HepG2 (cell line): ENCODE results near the gene ATG16L2. TPM values are rescaled to one million over a fixed set of nuclear protein-coding genes. Genes with fewer than 3 reads are reported as not detected.

Experiments used
- ATAC-seq: fragments of 200-7000 bp; cut with Tn5 transposase; 3 replicates; pipeline ENCODE4 v1.9.1; 2020; ENCODE audit warnings: mild to moderate bottlenecking, moderate library complexity
- BruUV-seq: library from RNA; stranded (reverse); fragments of 400-500 nt; replicated peaks from 2 replicates; lab custom pipeline; 2021; lab: Mats Ljungman, UMichigan
- CTCF ChIA-PET: fragments of 300-600 bp; formaldehyde crosslinking; extraction: SDS; loops from one replicate; lab custom pipeline; 2021; ENCODE audit warnings: low total read pairs, inconsistent platforms, low intra/inter-chr PET ratio; lab: Yijun Ruan, JAX
- POLR2A ChIA-PET: fragments of 350-600 bp; sonication (Branson Sonifier 250); formaldehyde crosslinking; loops from one replicate; lab custom pipeline; 2020; ENCODE audit warnings: antibody characterized with exemption, inconsistent platforms; lab: Yijun Ruan, JAX
- DNase-seq: peaks from one replicate; pipeline ENCODE4 v3.0.0-alpha.2; 2015; ENCODE audit warnings: low spot score
- FAIRE-seq: peaks from 3 replicates; lab custom pipeline; 2011; peaks lifted over from hg19 to GRCh38; lab: Jason Lieb, UNC
- H2AFZ ChIP-seq: one replicate; pipeline ENCODE4 v1.6.1; 2011; ENCODE audit warnings: low read length, inconsistent platforms
- H3K27ac ChIP-seq: fragments of 300-600 bp; 3 replicates; pipeline ENCODE4 v1.8.0; 2011; ENCODE audit warnings: mixed run types, mild to moderate bottlenecking, mixed read lengths, low read length, inconsistent platforms; ENCODE audit not compliant: insufficient read depth; ENCODE audit errors: extremely low read length
- H3K27me3 ChIP-seq, 2 experiments: fragments of 200-600 bp in 1 of 2; 2 replicates in 1 of 2; 3 replicates in 1 of 2; pipeline versions ENCODE4 v1.6.0 to v1.8.0; 2011; ENCODE audit warnings: low read length in 2 of 2, mild to moderate bottlenecking in 2 of 2, moderate library complexity in 2 of 2, inconsistent platforms in 1 of 2; ENCODE audit not compliant: insufficient read depth in 2 of 2, control insufficient read depth in 1 of 2
- H3K36me3 ChIP-seq, 2 experiments: fragments of 200-600 bp in 1 of 2; replicated peaks in 1 of 2; 2 replicates in 1 of 2; 3 replicates in 1 of 2; pipeline versions ENCODE4 v1.5.1 to v1.8.0; 2011; ENCODE audit warnings: low read length in 2 of 2, inconsistent platforms in 1 of 2; ENCODE audit not compliant: insufficient read depth in 2 of 2, control insufficient read depth in 1 of 2
- H3K4me1 ChIP-seq: 2 replicates; pipeline ENCODE4 v1.5.1; 2012; ENCODE audit warnings: low read length, inconsistent platforms; ENCODE audit not compliant: insufficient read depth
- H3K4me2 ChIP-seq: 2 replicates; pipeline ENCODE4 v1.6.0; 2011; ENCODE audit warnings: low read depth, low read length, inconsistent platforms
- H3K4me3 ChIP-seq, 3 experiments: fragments of 200-600 bp in 1 of 3; sonication (generic), shearing (Covaris generic) in 1 of 3; replicated peaks in 1 of 3; 2 replicates each; pipeline ENCODE4 v1.5.1; 2011 to 2016; ENCODE audit warnings: low read length in 3 of 3, inconsistent platforms in 2 of 3, low read depth in 2 of 3, mild to moderate bottlenecking in 2 of 3, control low read depth in 1 of 3, mixed read lengths in 1 of 3; ENCODE audit not compliant: insufficient read depth in 1 of 3
- H3K79me2 ChIP-seq: one replicate; pipeline ENCODE4 v1.6.1; 2011; ENCODE audit warnings: low read length, inconsistent platforms; ENCODE audit not compliant: insufficient read depth
- H3K9ac ChIP-seq: 2 replicates; pipeline ENCODE4 v1.6.0; 2011; ENCODE audit warnings: mild to moderate bottlenecking, low read depth, low read length, inconsistent platforms; ENCODE audit not compliant: insufficient read depth
- H3K9me3 ChIP-seq: 2 replicates; pipeline ENCODE4 v1.5.1; 2012; ENCODE audit warnings: mild to moderate bottlenecking, low read length
- H4K20me1 ChIP-seq: 2 replicates; pipeline ENCODE4 v1.6.0; 2011; ENCODE audit warnings: inconsistent platforms, mild to moderate bottlenecking, low read length, moderate library complexity; ENCODE audit not compliant: insufficient read depth
- FOXO4 ChIP-seq: sonication (generic); formaldehyde crosslinking; conservative IDR thresholded peaks from 2 replicates; pipeline ENCODE4 v1.8.1; 2023; ENCODE audit warnings: missing genetic modification reagents
- GMEB2 ChIP-seq: IDR thresholded peaks from 2 replicates; pipeline ENCODE4 v1.6.1; 2016; ENCODE audit warnings: missing biosample characterization, missing genetic modification reagents, low read depth
- HDAC1 ChIP-seq: sonication (generic); formaldehyde crosslinking; IDR thresholded peaks from 2 replicates; pipeline ENCODE4 v1.5.1; 2020; ENCODE audit warnings: mild to moderate bottlenecking, missing genetic modification reagents
- JDP2 ChIP-seq: sonication (generic); formaldehyde crosslinking; IDR thresholded peaks from 2 replicates; pipeline ENCODE4 v1.8.1; 2022; ENCODE audit warnings: missing genetic modification reagents, borderline replicate concordance
- KMT2A ChIP-seq: sonication (generic); formaldehyde crosslinking; IDR thresholded peaks from 2 replicates; pipeline ENCODE4 v1.4.0; 2020; ENCODE audit warnings: missing genetic modification reagents
- RFX1 ChIP-seq: fragments of 450-650 bp; IDR thresholded peaks from 2 replicates; pipeline ENCODE4 v1.6.1; 2017
- ZFP36L1 ChIP-seq: sonication (generic); formaldehyde crosslinking; IDR thresholded peaks from 2 replicates; pipeline ENCODE4 v1.8.0; 2022; ENCODE audit warnings: mild to moderate bottlenecking, missing genetic modification reagents, moderate library complexity
- ZNF605 ChIP-seq: sonication (generic); formaldehyde crosslinking; IDR thresholded peaks from 2 replicates; pipeline ENCODE4 v1.8.0; 2022; ENCODE audit warnings: mild to moderate bottlenecking, missing genetic modification reagents
- ZNF879 ChIP-seq: sonication (generic); formaldehyde crosslinking; IDR thresholded peaks from 2 replicates; pipeline ENCODE4 v1.8.1; 2023; ENCODE audit warnings: missing genetic modification reagents
- ZSCAN31 ChIP-seq: sonication (generic); formaldehyde crosslinking; IDR thresholded peaks from 2 replicates; pipeline ENCODE4 v1.5.0; 2020; ENCODE audit warnings: low read depth, mild to moderate bottlenecking, missing genetic modification reagents
- WGBS: methylation state at CpG from one replicate; pipeline ENCODE4 v1.1.6; 2017; ENCODE audit warnings: low lambda C conversion rate; 5-methylcytosine and 5-hydroxymethylcytosine counted together
- in situ Hi-C: cut with HindIII; loops from 2 replicates; pipeline ENCODE4 v1.10.0; 2017; ENCODE audit warnings: low pct_unique_long_range_greater_than_20kb; ENCODE audit not compliant: extremely low pct_ligation_motif_present
- intact Hi-C: fragments of 100-400 bp; cut with micrococcal nuclease; formaldehyde crosslinking; loops from one replicate; pipeline ENCODE4 v1.10.0; 2022; ENCODE audit not compliant: unreplicated experiment
- polyA plus RNA-seq, 8 experiments: library from polyadenylated mRNA; depleted of rRNA in 3 of 8; stranded (reverse) in 7 of 8; unstranded in 1 of 8; fragments of >200 nt; fragmentation: Illumina TruSeq in 4 of 8; extraction: Trizol in 4 of 8; gene quantifications; 2 replicates each; pipeline versions ENCODE4 v1.2.1 to v1.2.3, GENCODE V29; 2011 to 2016; ENCODE audit warnings: low read depth in 4 of 8, missing spikeins in 1 of 8, mixed read lengths in 1 of 8; ENCODE audit not compliant: insufficient read depth in 1 of 8
- total RNA-seq, 5 experiments: library from RNA; depleted of rRNA; stranded (reverse); fragments of >200 nt; fragmentation: Illumina TruSeq; extraction: Trizol; gene quantifications; 2 replicates each; pipeline ENCODE4 v1.2.3, GENCODE V29; 2016; ENCODE audit warnings: low read depth in 1 of 5

Gene ATG16L2
- total and polyA plus RNA-seq, 2 of the 13 experiments (the other 11 are each of a cell fraction or from before 2014, with no cell fraction given): 6.2 to 14.8 TPM

GRCh38 chr11:72869831-72870230 is 55.6 kb downstream of the ATG16L2 start (continued):
- TF ChIP-seq GMEB2 (CRISPR knock-in tag) (no peak), HDAC1 (CRISPR knock-in tag) (no peak), KMT2A (CRISPR knock-in tag) (no peak), ZSCAN31 (CRISPR knock-in tag) (no peak), ZNF605 (CRISPR knock-in tag) (no peak), ZNF879 (CRISPR knock-in tag) (no peak)
- TF ChIP-seq, all 625 proteins: peak for 0

- Histone ChIP-seq H3K27me3 (no peaks in the 10 kb centered on the region), H3K4me1 (no peaks in the 10 kb centered on the region), H2AFZ (no peak overlapping the region), H3K27ac (no peak overlapping the region), H3K4me3 (no peak overlapping the region), H3K36me3 (peaks cover 15 to 58% of the 10 kb centered on the region in 2 experiments), H3K4me2 (no peak overlapping the region), H4K20me1 (no peaks in the 10 kb centered on the region), H3K9ac (no peak overlapping the region), H3K9me3 (no peaks in the 10 kb centered on the region), H3K79me2 (no peaks in the 10 kb centered on the region)
- ChIA-PET POLR2A (no interaction called here), CTCF (no interaction called here)
- BruUV-seq: no TSS peak
- DNase-seq (no peak), ATAC-seq (no peak), FAIRE-seq (no peak)
- no peak for TF ChIP-seq JDP2 (CRISPR knock-in tag)
- no peak for TF ChIP-seq RFX1
- TF ChIP-seq FOXO4 (CRISPR knock-in tag): no peak
- no peak for TF ChIP-seq ZFP36L1 (CRISPR knock-in tag)
- 100% methylated on average over 1 of the region's 1 CpG for WGBS
- in situ Hi-C loops: no loop called here
- intact Hi-C loops: no loop called here
Observed at GRCh38 chr11:72871119-72871518, 56.9 kb downstream of the ATG16L2 start.
